HG03097 (cell line): ENCODE results near the gene AIF1L.

Source experiments
- ATAC-seq: cut with Tn5 transposase; IDR thresholded peaks from one replicate; pipeline ENCODE4 v1.9.1; 2021; ENCODE audit not compliant: unreplicated experiment, low FRiP score

Gene AIF1L

DNA sequence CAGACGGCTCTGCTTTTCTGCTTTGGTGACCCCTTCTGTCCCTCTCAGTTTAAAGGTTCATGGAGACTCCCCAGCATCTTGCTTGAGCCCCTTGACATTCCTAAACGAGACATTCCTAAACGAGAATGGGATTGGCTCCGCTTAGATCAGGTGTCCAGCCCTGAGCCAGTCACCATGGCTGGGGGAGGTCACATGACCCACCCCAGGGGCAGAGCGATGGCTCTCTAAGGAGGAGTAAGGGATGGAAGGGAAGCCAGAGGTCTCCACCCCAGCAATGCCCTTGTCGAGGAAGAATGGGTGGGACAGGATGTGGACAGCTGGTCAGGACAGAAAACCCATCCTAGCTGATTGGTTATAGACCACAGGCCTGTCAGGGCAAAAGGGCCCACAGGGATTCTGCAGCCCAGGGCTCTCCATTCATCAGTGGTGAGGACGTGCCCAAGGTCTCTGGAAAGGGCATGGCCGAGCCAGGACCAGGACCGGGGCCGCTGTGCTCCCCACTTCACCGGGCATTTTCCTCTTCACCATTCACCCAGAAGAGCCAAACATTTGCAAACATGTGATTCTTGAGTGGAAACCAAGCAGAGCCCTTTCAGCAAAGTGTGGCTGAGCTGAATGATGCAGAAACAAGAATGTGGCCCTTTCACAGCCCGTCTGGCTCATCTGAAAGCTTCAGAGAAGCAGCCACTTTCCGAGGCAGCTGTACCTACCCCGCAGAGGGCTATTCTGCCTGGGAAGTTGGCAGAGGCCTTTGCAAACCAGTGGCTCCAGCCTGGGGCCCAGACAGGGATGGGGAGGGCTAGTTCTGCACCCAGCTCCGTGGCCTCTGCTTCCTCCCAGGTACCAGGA, 19.8 kb upstream of the AIF1L start:
- ATAC-seq: no peak

DNA sequence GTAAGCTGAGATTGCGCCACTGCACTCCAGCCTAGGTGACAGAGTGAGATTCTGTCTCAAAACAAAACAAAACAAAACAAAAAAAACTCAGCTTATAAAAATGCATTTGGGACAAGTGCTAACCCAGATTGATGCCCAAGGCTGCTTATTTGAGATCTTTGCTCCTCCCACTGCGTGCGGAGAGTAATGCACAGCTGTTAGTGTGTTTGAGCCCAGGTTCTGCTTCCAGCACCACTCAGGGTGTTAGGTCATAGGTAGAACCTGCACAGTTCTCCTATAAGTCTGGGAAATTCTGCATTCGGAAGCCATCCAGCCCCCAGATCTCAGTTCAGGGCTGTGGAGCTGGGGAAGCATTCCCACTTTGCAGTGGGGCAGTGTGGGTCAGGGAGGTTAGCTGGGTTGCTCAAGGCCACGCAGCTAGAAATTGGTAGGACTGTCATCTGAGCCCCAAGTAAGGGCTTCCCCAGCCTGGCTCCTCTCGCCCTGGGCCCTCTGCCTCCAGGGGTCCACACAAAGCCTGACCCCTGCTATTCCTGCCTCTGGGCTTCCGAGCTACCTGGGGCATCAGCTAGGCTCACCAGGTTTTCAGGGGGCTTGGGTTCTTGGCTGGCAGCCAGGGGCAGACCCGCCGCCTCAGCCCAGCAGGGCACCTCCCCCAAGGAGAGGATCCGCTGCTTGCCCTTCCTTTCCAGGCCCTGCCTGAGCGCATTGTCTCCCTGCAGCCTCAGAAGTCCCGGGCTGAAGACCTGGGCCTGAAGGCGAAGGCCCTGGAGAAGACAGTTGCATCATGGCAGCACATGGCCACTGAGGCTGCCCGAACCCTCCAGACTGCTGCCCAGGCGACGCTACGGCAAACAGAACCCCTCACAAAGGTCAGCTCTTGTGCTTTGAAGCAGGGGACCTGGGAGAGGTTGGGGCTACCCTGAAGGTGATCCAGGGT, 17.6 kb upstream of the AIF1L start:
- no peak for ATAC-seq

DNA sequence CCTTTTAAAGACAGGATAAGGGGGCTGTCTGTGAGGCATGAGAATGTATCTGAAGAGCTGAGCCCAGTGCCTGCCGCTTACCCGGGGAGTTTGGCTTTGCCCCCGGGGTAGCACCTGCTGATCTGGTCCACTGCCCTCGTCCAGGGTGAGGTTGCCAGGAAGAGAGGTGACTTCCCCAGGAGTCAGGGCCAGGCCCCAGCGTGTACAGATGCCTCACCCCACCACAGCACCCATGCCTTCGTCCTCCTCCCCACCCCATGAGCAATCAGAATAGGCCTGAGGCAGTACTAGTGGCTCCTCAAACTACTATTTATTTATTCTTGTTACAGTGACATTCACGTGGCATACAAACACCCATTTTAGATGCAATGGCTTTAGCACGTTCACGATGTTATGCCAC, 15.7 kb upstream of the AIF1L start:
- no peak for ATAC-seq

DNA sequence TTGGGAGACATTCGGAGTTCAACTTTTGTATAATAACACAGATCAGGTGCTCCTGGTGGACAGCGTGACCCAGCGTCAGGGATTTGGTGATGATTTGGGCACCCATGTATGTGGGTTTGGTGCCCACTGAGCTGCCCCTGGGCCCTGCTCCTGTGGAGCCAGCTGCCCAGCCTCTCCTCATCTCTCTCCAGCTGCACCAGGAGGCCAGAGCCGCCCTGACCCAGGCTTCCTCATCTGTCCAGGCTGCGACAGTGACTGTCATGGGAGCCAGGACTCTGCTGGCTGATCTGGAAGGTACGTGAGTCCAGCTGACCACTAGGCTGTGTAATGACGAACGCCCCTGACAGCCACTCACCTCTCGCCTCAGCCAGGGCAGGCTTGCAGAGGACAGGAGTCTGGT, 14.5 kb upstream of the AIF1L start:
- no peak for ATAC-seq

DNA sequence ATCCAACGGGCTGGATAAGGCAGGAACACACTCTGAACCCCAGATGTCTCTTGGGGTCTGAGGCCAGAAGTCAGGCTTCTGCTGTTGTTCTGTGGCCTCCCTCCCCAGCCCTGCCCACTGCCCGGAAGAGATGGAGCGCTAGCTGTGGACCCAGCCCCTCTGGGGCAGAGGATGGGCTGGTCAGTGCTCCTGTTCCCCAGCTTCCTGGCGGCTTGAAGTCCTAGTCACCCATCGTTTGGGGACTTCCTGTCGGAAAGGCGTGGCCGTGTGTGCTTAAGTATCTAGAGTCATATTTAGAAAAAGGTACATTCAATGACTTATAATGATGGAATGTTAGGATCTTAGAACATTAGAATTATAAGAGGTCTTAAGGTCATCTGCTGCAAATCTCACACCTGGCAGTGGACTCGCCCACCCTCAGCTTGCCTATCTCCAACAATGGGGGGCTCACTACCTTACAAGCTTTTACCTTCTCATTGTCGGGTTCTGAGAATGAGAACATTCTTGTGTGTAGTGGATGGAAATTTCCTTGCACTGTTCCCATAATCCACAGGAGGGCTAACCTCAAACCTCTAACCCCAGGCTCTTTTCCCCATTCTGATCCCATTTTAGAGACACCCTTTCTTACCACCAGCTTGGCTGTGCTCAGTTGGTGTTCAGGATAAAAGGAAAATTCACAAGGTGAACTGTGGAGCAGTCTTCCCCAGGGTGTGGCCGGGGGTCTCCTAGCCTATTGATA, 13.4 kb upstream of the AIF1L start:
- no peak for ATAC-seq

DNA sequence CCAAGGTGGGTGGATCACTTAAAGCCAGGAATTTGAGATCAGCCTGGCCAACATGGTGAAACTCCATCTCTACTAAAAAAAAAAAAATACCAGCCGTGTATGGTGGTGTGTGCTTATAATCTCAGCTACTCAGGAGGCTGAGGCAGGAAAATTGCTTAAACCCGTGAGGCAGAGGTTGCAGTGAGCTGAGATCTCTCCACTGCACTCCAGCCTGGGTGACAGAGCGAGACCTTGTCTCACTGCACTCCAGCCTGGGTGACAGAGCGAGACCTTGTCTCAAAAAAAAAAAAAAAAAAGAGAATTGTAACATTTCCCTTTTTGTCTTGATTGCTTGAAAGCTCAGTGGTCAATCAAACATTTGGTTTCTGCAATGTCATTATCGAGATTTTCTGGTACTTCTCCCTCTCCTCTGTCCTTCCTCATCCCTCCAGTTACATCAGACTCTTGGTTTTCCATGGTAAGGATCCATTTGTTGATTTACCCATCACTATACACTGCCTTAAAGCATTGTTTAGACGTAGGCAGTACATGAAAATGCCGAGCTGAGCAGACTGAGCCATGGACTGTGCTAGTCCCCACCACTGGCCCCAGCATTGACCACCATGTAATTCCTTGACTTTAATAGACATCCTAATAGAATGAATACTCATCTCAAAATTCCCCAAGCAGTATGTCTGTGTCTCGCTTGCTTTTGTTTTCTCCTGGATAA, 11.5 kb upstream of the AIF1L start:
- no peak for ATAC-seq

DNA sequence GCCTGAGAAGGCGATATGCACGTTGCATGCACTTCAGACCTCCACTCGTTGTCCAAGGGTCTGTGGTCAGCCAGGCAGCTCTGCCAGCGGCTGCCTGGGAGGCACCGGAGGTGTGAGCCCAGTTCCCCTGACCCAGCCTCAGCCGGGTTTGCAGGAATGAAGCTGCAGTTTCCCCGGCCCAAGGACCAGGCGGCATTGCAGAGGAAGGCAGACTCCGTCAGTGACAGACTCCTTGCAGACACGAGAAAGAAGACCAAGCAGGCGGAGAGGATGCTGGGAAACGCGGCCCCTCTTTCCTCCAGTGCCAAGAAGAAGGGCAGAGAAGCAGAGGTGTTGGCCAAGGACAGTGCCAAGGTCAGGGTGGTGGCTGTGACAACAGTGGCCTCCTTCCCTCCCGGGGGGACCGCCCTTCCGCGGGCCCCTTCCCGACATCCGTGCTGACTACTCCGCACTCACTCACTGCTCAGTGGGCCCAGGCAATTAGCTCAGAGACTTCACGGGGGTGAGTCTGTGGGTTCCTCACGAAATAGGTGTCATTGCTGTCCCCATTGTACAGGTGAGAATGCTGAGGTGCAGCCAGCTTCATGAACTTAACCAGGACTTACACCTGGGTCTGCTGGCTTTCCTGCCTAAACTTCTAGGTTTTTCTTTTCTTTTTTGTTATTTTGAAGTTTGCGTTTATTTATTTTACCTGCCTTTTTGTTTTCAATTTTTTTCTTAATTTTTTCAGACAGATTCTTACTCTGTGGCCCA, 10.8 kb upstream of the AIF1L start:
- no peak for ATAC-seq

DNA sequence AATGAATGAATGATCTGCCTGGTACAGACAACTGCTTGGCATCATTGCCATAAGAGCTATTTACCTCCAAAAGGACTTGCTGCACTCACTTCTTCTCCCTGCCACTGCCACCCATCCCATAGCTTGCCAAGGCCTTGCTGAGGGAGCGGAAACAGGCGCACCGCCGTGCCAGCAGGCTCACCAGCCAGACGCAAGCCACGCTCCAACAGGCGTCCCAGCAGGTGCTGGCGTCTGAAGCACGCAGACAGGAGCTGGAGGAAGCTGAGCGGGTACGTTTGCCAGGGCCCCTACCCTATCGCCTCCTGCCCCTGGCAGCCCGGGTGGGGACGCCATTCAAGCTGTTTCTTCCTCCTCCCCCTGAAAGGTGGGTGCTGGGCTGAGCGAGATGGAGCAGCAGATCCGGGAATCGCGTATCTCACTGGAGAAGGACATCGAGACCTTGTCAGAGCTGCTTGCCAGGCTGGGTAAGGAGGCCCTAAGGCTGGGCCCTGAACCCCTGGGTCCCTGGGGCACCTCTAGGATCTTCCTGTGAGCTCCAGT, 8.9 kb upstream of the AIF1L start:
- no peak for ATAC-seq

DNA sequence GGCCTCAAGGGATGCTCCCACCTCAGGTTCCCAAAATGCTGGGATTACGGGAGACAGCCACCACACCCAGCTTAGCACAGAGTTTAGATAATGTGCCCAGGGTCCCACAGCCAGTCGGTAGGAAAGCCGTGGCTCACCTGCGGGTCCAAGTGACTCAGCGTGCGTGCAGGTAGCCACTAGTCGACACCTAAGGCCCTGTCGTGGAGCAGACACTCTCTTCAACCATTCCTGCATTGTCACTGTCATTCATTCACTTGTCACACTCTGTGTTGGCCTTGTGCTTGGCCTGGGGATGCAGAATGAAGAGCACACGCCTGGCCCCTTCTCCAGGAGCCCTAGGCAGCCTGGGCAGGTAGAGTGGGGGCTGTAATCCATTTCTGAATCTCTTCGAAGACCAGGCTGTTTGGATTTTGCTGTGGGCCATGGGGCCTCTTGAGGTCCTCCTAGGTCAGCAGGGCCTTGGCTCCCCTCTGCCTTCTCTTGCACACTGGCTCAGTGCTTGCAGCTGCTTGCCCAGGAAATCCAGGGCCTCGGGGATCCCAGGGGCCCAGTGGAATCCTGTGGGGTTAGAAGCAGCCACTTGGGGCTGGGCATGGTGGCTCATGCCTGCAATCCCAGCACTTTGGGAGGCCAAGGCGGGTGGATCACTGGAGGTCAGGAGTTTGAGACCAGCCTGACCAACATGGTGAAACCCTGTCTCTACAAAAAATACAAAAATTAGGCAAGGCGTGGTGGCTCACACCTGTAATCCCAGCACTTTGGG, 6.1 kb upstream of the AIF1L start:
- no peak for ATAC-seq

DNA sequence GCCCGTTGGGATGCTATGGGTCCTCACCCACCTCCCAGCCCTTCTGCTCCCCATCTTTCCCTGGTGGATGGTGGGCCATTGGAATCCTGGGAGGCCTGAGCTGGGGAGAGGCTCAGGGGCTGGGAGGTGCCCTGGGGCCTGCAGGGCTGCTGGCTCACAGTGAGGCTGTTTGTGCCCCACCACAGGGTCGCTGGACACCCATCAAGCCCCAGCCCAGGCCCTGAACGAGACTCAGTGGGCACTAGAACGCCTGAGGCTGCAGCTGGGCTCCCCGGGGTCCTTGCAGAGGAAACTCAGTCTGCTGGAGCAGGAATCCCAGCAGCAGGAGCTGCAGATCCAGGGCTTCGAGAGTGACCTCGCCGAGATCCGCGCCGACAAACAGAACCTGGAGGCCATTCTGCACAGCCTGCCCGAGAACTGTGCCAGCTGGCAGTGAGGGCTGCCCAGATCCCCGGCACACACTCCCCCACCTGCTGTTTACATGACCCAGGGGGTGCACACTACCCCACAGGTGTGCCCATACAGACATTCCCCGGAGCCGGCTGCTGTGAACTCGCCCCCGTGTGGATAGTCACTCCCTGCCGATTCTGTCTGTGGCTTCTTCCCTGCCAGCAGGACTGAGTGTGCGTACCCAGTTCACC, 4.9 kb upstream of the AIF1L start:
- ATAC-seq: no peak

DNA sequence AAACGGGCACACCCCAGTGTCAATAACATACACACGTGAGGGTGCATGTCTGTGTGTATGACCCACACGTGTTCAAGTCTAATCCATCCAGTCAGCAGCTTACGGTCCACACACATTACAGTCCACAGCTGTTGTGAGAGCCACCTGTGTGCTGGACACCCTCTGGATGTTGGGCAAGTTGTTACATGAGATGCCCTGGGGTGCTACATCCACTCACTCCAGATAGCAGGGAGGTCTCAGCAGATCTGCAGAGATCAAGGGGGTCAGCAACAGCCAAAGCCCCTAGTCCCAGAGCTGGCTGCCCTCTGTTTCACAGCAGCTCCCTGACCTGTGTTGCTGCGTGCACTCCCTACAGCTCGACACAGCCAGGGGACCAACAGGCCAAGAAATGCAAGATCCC, 4.3 kb upstream of the AIF1L start:
- ATAC-seq: no peak

DNA sequence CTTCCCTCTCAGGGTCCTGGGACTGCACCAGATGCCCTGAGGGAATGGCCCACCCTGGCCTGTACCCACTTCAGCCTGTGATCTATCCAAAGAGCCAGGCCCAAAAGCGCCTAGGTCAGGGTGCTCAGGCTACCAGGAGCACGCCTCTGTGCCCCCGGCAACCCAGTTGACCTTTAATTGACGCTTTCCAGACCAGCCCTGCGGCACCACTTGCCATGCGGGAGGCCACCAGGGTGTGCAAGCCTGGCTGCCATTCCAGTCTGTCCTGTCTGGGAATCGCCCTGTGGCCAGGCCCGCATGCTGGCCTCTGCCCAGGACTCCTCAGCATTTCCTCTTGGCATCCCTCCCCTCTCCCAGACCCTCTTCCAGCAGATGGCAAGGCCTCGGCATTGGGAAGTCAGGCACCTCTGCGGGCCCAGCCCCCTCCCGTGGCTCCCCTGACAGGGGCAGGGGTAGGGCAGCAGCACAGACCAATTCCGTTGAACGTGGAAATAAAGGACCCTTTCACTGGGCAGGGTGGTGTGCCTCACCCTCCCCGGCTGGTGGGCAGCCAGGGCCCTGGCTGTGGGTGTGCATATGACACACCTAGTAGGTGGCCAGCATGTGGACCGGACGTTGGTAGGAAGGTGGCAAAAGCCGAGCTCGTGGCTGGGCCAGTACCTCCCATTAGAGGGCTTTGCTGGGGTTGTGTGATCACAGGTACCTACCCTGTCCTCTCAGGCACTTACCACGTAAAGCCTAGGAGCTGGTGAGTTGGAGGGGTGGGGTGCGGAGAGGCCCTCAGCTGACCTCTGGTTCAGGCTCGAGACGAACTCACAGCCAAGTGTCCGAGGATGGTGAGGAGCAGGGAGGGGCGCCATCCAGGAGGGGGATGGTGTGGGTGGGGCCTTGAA, 3.5 kb upstream of the AIF1L start:
- no peak for ATAC-seq

DNA sequence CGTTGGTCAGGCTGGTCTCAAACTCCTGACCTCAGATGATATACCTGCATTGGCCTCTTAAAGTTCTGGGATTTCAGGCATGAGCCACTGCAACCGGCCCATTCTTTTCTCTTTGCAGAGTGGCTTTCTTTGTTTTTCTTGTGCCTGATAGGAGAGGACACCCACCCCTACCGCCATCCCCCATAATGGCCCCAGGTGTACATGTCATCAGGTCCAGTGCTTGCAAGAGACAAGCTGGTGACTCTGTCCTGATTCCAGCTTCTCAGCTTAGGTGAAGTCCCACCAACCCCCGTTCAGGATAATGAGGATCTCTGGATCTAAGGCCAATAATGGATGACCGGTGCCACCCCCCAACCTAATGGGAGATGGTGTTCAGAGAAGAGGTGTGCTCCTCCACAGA, 2.3 kb upstream of the AIF1L start:
- ATAC-seq: no peak

DNA sequence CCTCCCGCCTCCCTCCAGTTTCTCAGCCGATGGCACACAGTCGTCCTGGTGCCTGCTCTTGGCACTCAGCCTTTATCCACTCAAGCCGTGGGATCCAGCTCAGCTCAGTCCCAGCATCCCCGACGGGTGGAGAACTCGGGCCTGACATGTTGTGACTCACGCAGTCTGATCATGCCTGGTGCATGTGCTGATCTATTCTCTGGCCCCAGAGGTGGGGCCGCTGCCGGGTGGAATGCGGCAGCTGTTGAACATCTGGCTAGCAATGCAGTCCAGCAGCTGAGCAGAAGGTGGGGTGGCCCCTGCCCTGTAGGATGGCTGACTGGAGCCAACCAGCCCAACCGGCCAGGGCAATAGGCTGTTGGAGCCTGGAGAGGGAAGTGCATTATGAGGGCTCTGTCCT, 1.7 kb upstream of the AIF1L start:
- no peak for ATAC-seq

DNA sequence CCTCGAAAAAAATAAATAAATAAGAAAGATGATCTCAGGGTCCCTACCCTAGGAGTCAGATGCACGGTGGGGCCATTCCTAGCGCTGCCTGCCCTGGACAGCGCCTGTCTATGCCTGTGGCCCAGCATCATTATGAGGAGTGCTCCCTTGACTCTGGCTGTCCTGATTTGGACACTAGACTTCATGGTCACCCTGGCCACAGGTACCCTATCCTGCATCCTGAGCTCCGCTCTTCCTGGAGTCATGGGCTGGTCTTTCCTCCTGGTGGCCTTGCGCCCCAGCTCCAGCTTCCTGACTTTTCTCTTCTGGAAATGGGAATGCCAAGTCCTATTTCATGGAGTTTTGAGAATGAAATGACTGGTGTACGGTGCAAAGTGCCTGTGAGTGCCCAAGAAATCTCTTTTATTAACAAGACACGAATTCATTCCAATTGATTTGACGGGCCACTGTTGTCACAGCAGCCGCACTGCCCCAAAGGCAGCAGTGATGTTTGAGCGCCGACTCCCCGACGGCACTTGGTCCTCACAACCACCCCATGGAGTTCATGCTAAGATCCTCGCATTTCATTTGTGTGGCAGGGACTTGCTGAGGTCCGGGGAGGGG, 564 bp upstream of the AIF1L start:
- ATAC-seq: no peak

DNA sequence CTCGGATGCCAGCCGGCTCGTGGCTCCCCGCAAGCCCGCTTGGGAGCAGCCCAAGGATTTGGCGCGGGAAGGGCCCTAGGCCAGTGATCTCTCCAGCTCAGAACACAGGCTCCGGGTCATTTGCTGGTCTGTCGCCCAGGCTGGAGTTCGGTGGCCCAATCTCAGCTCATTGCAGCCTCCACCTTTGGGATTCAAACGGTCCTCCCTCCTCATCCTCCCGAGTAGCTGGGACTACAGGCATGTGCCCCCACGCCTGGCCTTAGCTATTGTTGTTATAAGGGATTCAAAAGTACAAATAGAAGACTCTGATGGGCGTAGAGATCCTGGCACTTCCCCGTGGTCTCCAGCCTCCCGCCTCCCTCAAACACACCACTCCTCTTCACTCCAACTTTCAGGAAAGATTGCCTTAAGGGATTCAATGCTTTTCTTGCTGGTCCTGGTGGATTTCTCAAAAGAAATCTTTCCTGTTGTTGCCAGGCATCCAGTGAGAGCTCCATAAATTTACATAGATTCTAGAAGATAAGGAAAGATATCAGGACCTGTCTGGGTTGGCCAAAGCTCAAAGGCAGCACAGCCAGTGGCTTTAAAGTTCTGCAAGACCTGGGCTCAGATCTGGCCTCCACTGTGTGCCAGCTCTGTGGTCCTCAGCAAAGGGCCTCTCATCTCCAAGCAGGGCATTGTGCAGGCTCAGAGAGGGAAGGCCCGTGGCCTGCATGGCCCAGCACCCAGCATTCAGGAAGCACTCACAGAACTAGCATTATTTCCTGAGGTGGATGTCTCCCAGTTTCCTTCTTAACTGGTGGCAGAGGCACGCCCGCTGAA, 1.0 kb downstream of the AIF1L start:
- no peak for ATAC-seq
